ENCODE data around the gene SNN.
A peak's percentile ranks its signal among the peaks of the same experiment; 100 is the strongest.

SNN gene

DNA sequence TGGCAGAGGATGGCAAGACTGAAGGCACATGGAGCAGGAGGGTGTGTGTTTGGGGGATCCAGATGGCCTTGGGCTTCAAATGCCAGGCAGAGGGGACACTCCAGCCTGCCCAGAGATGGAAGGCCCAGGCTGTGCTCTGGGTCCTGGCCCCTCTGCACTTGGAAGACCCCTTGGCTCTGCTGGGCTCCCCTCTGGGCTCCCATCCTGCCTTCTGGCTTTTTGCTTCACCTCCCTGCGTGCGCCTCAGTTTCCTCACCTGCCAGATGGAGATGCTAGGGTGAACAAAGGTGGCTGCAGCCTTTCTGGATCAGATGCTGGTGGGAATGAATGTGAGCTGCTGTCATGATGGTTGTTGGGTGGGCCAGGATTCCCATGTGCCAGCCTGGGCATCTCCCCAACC lies 3.0 kb downstream of the SNN start:
- Histone ChIP-seq H3K27ac (replicated peaks) (no peak overlapping the region), H3K4me3 (replicated peaks; ENCODE audit: insufficient read depth, low read length) (no peak overlapping the region), H3K27me3 (ENCODE audit: insufficient read depth, poor library complexity, severe bottlenecking) (no peaks in the 10 kb centered on the region)
- DNase-seq (ENCODE audit: low read depth in 1 of 2, low spot score in 1 of 2): no peak
- TF ChIP-seq, protein P1, sequence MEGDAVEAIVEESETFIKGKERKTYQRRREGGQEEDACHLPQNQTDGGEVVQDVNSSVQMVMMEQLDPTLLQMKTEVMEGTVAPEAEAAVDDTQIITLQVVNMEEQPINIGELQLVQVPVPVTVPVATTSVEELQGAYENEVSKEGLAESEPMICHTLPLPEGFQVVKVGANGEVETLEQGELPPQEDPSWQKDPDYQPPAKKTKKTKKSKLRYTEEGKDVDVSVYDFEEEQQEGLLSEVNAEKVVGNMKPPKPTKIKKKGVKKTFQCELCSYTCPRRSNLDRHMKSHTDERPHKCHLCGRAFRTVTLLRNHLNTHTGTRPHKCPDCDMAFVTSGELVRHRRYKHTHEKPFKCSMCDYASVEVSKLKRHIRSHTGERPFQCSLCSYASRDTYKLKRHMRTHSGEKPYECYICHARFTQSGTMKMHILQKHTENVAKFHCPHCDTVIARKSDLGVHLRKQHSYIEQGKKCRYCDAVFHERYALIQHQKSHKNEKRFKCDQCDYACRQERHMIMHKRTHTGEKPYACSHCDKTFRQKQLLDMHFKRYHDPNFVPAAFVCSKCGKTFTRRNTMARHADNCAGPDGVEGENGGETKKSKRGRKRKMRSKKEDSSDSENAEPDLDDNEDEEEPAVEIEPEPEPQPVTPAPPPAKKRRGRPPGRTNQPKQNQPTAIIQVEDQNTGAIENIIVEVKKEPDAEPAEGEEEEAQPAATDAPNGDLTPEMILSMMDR (IDR thresholded peaks at IDR 0.05; ENCODE audit: insufficient read depth, low read length): no peak
- TF ChIP-seq GABPA (IDR thresholded peaks at IDR 0.05; ENCODE audit: low read depth) (no peak), SPI1 (IDR thresholded peaks at IDR 0.05; ENCODE audit: borderline replicate concordance, low read depth) (no peak), REST (IDR thresholded peaks at IDR 0.05; ENCODE audit: insufficient replicate concordance, low read depth) (no peak), POLR2AphosphoS5 (IDR thresholded peaks at IDR 0.05; ENCODE audit: low read depth) (no peak)

GRCh38 chr16:11671676-11672075 lies 3.4 kb downstream of the SNN start:
- Histone ChIP-seq H3K27ac (replicated peaks) (no peak overlapping the region), H3K27me3 (ENCODE audit: insufficient read depth, poor library complexity, severe bottlenecking) (no peaks in the 10 kb centered on the region), H3K4me3 (replicated peaks; ENCODE audit: insufficient read depth, low read length) (no peak overlapping the region)
- no peak for TF ChIP-seq SPI1 (IDR thresholded peaks at IDR 0.05; ENCODE audit: borderline replicate concordance, low read depth)
- TF ChIP-seq GABPA (IDR thresholded peaks at IDR 0.05; ENCODE audit: low read depth): no peak
- TF ChIP-seq REST (IDR thresholded peaks at IDR 0.05; ENCODE audit: insufficient replicate concordance, low read depth): no peak
- TF ChIP-seq, protein P1 (IDR thresholded peaks at IDR 0.05; ENCODE audit: insufficient read depth, low read length): no peak
- no peak for TF ChIP-seq POLR2AphosphoS5 (IDR thresholded peaks at IDR 0.05; ENCODE audit: low read depth)
- no peak for DNase-seq (ENCODE audit: low read depth in 1 of 2, low spot score in 1 of 2)

DNA sequence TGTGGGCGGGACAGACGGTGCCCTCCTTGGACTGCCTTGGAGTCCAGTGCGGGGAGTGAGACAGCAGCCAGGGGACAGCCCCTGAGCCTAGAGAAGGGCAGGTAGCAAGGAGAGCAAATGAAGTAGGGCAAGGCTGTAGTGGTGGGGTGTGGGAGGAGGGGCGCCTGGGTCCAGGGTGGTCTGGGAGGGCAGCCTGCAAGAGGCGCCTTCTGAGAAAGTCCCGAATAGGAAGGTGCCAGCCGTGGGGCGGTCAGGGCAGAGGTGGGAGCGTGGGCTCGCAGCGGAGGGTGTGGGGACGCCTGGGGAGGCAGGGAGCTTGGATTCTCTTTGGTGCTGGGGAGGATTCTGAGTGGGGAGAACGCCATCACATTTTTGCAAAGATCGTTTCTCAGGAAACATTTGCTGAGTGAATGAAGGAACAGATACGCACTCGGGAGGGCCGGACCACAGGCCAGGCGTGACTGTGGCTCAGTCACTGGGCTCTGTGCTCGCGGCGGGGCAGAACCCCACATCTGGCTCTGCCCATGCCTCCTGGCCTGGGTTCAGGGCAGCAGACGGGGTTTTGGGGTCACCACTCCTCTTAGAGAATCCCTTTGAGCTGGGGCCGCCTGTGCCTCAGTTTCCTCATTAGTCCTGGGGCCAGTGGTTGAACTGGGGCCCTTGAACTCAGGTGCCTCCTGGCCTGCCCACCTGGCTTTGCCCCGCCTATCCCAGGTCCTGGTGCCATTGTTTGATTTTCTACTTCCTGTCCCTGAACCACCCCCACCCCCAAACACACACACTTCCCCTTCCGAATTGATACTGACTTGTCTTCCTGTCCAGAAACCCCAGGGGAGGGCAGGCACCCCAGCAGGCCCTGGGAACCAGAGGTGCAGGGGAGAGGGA lies 4.2 kb downstream of the SNN start:
- peak overlapping the region; percentile 59 for H3K27ac ChIP-seq (replicated peaks)

GRCh38 chr16:11673091-11674000 lies 5.1 kb downstream of the SNN start:
- H3K27ac ChIP-seq (replicated peaks): peak overlapping the region; percentile 59
- TF ChIP-seq SPI1 (IDR thresholded peaks at IDR 0.05; ENCODE audit: borderline replicate concordance, low read depth) (no peak), POLR2AphosphoS5 (IDR thresholded peaks at IDR 0.05; ENCODE audit: low read depth) (no peak), GABPA (IDR thresholded peaks at IDR 0.05; ENCODE audit: low read depth) (no peak), REST (IDR thresholded peaks at IDR 0.05; ENCODE audit: insufficient replicate concordance, low read depth) (no peak)
- TF ChIP-seq, protein P1 (IDR thresholded peaks at IDR 0.05; ENCODE audit: insufficient read depth, low read length): no peak

More for the DNA sequence above, 4.2 kb downstream of the SNN start:
- peak; percentile 76 to 78 for DNase-seq (ENCODE audit: low read depth in 1 of 2, low spot score in 1 of 2)
- Histone ChIP-seq H3K27me3 (ENCODE audit: insufficient read depth, poor library complexity, severe bottlenecking) (no peaks in the 10 kb centered on the region), H3K4me3 (replicated peaks; ENCODE audit: insufficient read depth, low read length) (no peak overlapping the region)
- TF ChIP-seq SPI1 (IDR thresholded peaks at IDR 0.05; ENCODE audit: borderline replicate concordance, low read depth): peak; percentile 93
- no peak for TF ChIP-seq GABPA (IDR thresholded peaks at IDR 0.05; ENCODE audit: low read depth)

More at GRCh38 chr16:11673091-11674000, 5.1 kb downstream of the SNN start:
- H3K27me3 ChIP-seq (ENCODE audit: insufficient read depth, poor library complexity, severe bottlenecking): no peaks in the 10 kb centered on the region
- DNase-seq (ENCODE audit: low read depth in 1 of 2, low spot score in 1 of 2): no peak
- no peak overlapping the region for H3K4me3 ChIP-seq (replicated peaks; ENCODE audit: insufficient read depth, low read length)
